Activated naive CD8-positive, alpha-beta T cell treated with anti-CD3 and anti-CD28 coated beads for 36 hours (primary cell): Measurements from ENCODE around the gene FKBP1A. TPM values are rescaled to one million over a fixed set of nuclear protein-coding genes. Genes with fewer than 3 reads are reported as not detected.

ENCODE experiments used
- DNase-seq: peaks from one replicate; pipeline ENCODE4 v3.0.0; 2021
- H3K27ac Mint-ChIP-seq: one replicate; pipeline ENCODE4 v1.8.0; 2022; ENCODE audit warnings: mild to moderate bottlenecking, moderate library complexity, mixed read lengths
- H3K27me3 Mint-ChIP-seq: one replicate; pipeline ENCODE4 v1.8.0; 2022; ENCODE audit warnings: mild to moderate bottlenecking, mixed read lengths
- H3K36me3 Mint-ChIP-seq: one replicate; pipeline ENCODE4 v1.8.0; 2021; ENCODE audit warnings: mild to moderate bottlenecking, mixed read lengths
- H3K4me1 Mint-ChIP-seq: one replicate; pipeline ENCODE4 v1.8.0; 2021; ENCODE audit warnings: mixed read lengths
- H3K4me3 Mint-ChIP-seq: one replicate; pipeline ENCODE4 v1.8.0; 2022; ENCODE audit warnings: mild to moderate bottlenecking, moderate library complexity, mixed read lengths
- H3K9me3 Mint-ChIP-seq: one replicate; pipeline ENCODE4 v1.8.0; 2022; ENCODE audit warnings: mixed read lengths
- total RNA-seq, 2 experiments: library from RNA; stranded (reverse); gene quantifications; one replicate each; pipeline ENCODE4 v1.2.3, GENCODE V29; 2021

The FKBP1A gene
- total RNA-seq, 2 experiments from 2014 or later, result 315 to 324 TPM

DNA sequence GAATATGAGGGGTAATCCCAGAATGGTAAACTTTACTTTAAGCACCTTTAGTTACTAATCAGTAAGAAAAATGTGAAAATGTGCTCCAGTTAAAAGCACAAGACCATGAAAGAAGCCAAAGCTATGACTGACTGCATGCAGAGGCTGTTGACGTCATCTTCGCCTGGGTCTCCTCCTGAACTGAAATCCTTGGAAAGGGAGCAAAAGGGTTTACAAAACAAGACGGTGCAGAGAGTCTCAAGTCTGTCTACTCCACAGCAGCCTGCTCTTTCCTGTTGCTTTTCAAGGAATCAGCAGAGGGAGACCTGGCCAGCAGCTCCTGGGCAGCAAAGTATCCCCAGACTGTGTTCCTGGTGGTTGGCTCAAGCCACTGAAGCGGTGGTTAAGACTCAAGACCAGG, 10.2 kb downstream of the FKBP1A start:
- H3K4me1 Mint-ChIP-seq, result peaks cover 90% of the 10 kb centered on the region
- no peaks in the 10 kb centered on the region for H3K9me3 Mint-ChIP-seq
- no peak overlapping the region for H3K4me3 Mint-ChIP-seq
- H3K27ac Mint-ChIP-seq, result peak overlapping the region; percentile 21
- H3K27me3 Mint-ChIP-seq, result no peaks in the 10 kb centered on the region
- no peak for DNase-seq
- H3K36me3 Mint-ChIP-seq, result peaks cover 34% of the 10 kb centered on the region

DNA sequence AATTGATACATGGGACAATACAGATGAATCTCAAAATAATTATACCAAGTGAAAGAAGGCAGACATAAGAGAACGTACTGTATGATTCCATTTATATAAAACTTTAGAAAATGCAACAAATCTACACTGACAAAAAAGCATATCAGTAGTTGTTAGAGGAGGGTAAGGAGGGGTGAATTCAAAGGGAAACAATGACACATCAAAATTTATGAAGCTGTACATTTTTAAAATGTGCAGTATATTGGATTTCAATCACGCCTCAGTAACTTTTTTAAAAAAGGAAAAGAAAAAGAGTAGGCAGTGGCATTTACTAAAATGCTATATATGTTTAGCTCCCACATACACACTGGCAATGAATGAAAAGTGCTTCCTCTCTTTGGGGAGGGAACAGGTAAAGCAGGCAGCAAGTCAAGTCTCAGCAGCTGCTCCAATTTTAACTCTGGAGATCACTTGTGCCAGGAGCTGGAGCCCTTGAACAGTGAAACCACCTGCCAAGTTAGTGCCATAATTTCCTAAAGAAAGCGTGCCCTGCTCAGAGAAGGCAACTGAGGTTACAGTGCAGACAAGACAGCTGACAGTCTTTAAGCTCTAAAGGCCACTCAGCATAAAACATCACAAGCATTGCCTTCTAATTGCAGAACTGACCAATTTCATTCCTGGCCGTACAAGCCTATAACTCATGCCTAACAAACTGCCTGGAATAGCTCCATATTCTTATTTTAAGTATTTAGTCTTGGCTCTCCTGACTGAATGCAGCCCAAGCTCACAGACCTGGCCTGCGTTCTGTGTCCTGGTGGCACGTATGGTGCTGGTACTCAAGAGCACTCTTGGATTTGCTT, 10.9 kb downstream of the FKBP1A start:
- no peak overlapping the region for H3K27ac Mint-ChIP-seq
- H3K4me3 Mint-ChIP-seq, result no peak overlapping the region

DNA sequence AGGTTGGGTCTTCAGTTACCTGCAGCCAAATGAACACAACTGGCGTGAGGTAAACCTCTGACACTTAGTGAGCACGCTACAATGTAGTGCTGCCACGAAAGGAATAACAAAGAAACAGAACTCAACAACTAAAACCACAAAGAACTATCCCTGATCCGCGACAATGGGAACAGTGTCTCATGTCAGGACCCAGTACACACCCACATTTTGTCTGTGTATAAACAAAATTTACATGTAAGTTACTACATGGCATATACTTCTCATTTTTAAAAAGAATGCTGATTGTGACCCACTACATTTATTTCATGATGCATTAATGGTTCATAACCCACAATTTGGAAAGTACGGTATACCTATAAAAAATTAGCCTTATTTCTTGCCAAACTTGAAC, 14.1 kb downstream of the FKBP1A start:
- Mint-ChIP-seq H3K4me1 (peaks cover 86% of the 10 kb centered on the region), H3K27me3 (no peaks in the 10 kb centered on the region), H3K9me3 (no peaks in the 10 kb centered on the region), H3K36me3 (peaks cover 43% of the 10 kb centered on the region), H3K27ac (no peak overlapping the region), H3K4me3 (no peak overlapping the region)
- DNase-seq, result no peak

More for the DNA sequence above, 10.9 kb downstream of the FKBP1A start:
- Mint-ChIP-seq H3K9me3 (no peaks in the 10 kb centered on the region), H3K36me3 (peaks cover 40% of the 10 kb centered on the region), H3K27me3 (no peaks in the 10 kb centered on the region), H3K4me1 (peaks cover 91% of the 10 kb centered on the region)
- DNase-seq, result no peak

DNA sequence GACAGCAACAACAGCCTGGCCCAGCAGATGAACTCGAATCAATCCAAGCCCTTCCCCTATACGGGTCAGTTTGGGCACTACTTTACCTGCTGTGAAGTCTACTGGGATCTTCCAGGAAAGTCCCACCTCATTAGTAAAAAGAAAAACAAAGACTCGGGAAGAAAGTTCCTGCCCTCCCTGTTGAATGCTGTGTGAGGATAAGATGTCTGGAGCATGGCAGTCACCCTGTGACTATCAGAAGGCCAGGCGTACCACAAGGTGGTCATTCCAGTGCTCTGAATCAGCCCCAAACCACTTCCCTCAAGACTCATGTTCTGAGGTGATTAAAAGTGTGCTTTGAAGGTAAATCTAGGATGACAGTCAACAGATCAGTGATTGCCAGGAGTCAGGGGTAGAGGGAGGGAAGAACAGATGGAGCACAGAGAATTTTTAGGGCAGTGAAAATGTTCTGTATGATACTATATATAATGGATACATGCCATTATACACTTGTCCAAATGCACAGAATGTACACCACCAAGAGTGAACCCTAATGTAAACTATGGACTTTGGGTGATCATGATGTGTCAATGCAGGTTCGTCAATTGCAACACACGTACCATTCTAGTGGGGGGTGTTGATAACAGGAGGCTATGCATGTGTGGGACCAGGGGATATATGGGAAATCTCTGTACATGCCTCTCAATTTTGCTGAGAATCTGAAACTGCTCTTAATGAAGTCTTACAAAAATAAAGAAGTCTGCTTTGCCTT, 14.7 kb downstream of the FKBP1A start:
- Mint-ChIP-seq H3K27ac (peak overlapping the region; percentile 84), H3K4me1 (peaks cover 86% of the 10 kb centered on the region), H3K9me3 (no peaks in the 10 kb centered on the region), H3K27me3 (no peaks in the 10 kb centered on the region), H3K36me3 (peaks cover 47% of the 10 kb centered on the region), H3K4me3 (no peak overlapping the region)
- DNase-seq, result no peak

GRCh38 chr20:1377341-1377871, 15.4 kb downstream of the FKBP1A start:
- no peaks in the 10 kb centered on the region for H3K27me3 Mint-ChIP-seq
- H3K4me3 Mint-ChIP-seq, result no peak overlapping the region
- no peak for DNase-seq
- H3K36me3 Mint-ChIP-seq, result peaks cover 45% of the 10 kb centered on the region
- H3K4me1 Mint-ChIP-seq, result peaks cover 83% of the 10 kb centered on the region
- H3K9me3 Mint-ChIP-seq, result no peaks in the 10 kb centered on the region
- peak overlapping the region; percentile 84 for H3K27ac Mint-ChIP-seq

DNA sequence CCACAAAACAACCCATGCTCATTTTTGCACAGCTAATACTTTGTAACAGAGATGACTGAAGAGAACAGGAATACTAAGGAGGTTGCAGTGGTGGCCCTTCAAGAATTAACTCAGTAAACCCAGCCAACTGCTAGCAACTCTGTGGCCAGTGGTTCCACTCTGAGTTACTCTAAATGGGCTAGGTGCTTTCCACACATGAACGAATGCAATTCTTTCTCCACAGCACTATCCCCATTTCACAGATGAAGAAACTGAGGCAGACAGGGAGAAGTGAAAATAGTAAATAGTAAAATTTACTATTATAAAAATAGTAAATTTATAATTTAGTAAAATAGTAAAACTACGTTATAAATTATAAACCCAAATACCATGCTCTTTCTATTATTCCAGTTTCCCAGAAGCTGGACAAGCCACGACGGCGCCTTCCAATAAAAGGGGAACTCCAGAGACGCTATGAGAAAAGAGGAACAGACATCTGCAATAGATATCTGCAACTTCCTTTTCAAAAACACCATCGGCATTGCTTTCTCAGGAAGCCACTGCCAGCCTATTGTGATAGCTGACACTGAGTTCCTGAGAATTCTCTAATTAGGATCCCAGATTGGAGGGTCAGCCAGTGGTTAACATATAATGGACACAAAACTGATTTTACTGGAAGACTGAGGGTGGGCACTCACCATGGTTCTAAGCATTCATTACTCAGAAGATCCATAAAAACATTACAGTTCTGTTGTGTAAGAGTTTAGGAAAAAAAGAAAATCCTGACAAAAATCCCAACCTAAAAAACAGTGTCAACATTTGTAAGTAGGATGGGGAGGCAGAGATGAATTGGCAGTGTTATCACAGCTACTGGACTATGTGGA, 16.2 kb downstream of the FKBP1A start:
- Mint-ChIP-seq H3K27me3 (no peaks in the 10 kb centered on the region), H3K36me3 (peaks cover 49% of the 10 kb centered on the region), H3K9me3 (no peaks in the 10 kb centered on the region), H3K4me1 (peaks cover 83% of the 10 kb centered on the region), H3K4me3 (no peak overlapping the region), H3K27ac (peak overlapping the region; percentile 84)
- DNase-seq, result no peak

- Mint-ChIP-seq H3K27me3 (no peaks in the 10 kb centered on the region), H3K36me3 (peaks cover 53% of the 10 kb centered on the region), H3K9me3 (no peaks in the 10 kb centered on the region), H3K4me1 (peaks cover 81% of the 10 kb centered on the region), H3K4me3 (no peak overlapping the region), H3K27ac (peak overlapping the region; percentile 17)
- no peak for DNase-seq
These were observed 16.8 kb downstream of the FKBP1A start for GRCh38 chr20:1376007-1376406.

DNA sequence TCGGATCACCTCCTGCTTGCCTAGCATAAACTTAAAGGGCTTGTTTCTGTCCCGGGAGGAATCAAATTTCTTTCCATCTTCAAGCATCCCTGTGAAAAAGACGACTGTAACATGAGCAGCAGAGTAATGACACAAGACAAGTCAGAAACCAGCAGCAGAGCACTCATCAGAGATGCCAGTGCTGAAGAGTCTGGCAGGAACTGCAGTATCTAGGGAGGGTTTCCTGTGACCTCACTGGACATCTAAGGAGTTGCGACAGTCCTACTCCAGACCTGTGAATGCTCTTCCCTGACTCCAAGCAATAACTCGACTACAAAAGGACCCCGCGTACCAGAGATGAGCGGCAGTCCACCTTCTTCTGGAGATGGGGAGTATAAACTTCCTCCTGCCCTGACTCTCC, 17.3 kb downstream of the FKBP1A start:
- H3K4me1 Mint-ChIP-seq, result peaks cover 78% of the 10 kb centered on the region
- no peaks in the 10 kb centered on the region for H3K27me3 Mint-ChIP-seq
- H3K36me3 Mint-ChIP-seq, result peaks cover 53% of the 10 kb centered on the region
- H3K27ac Mint-ChIP-seq, result peak overlapping the region; percentile 9
- H3K4me3 Mint-ChIP-seq, result no peak overlapping the region
- H3K9me3 Mint-ChIP-seq, result no peaks in the 10 kb centered on the region
- no peak for DNase-seq

- Mint-ChIP-seq H3K36me3 (peaks cover 53% of the 10 kb centered on the region), H3K27me3 (no peaks in the 10 kb centered on the region), H3K27ac (no peak overlapping the region), H3K4me3 (no peak overlapping the region), H3K9me3 (no peaks in the 10 kb centered on the region), H3K4me1 (peaks cover 69% of the 10 kb centered on the region)
- DNase-seq, result no peak
These were observed 18.6 kb downstream of the FKBP1A start for GRCh38 chr20:1374246-1374645.

GRCh38 chr20:1373614-1374013, 19.2 kb downstream of the FKBP1A start:
- peaks cover 52% of the 10 kb centered on the region for H3K36me3 Mint-ChIP-seq
- peak overlapping the region; percentile 1 for H3K27ac Mint-ChIP-seq
- H3K4me3 Mint-ChIP-seq, result no peak overlapping the region
- peaks cover 63% of the 10 kb centered on the region for H3K4me1 Mint-ChIP-seq
- H3K9me3 Mint-ChIP-seq, result no peaks in the 10 kb centered on the region
- no peaks in the 10 kb centered on the region for H3K27me3 Mint-ChIP-seq
- no peak for DNase-seq

- no peaks in the 10 kb centered on the region for H3K9me3 Mint-ChIP-seq
- no peak overlapping the region for H3K4me3 Mint-ChIP-seq
- DNase-seq, result no peak
- H3K27ac Mint-ChIP-seq, result no peak overlapping the region
- no peaks in the 10 kb centered on the region for H3K27me3 Mint-ChIP-seq
- peaks cover 56% of the 10 kb centered on the region for H3K36me3 Mint-ChIP-seq
- peaks cover 59% of the 10 kb centered on the region for H3K4me1 Mint-ChIP-seq
These were observed 19.8 kb downstream of the FKBP1A start for GRCh38 chr20:1373036-1373435.

GRCh38 chr20:1371830-1372539, 20.9 kb downstream of the FKBP1A start:
- H3K4me3 Mint-ChIP-seq, result no peak overlapping the region
- H3K9me3 Mint-ChIP-seq, result no peaks in the 10 kb centered on the region
- peaks cover 57% of the 10 kb centered on the region for H3K36me3 Mint-ChIP-seq
- DNase-seq, result no peak
- H3K27me3 Mint-ChIP-seq, result no peaks in the 10 kb centered on the region
- peak overlapping the region; percentile 65 for H3K27ac Mint-ChIP-seq
- peaks cover 52% of the 10 kb centered on the region for H3K4me1 Mint-ChIP-seq

GRCh38 chr20:1371202-1371782, 21.6 kb downstream of the FKBP1A start:
- Mint-ChIP-seq H3K36me3 (peaks cover 57% of the 10 kb centered on the region), H3K4me3 (no peak overlapping the region), H3K27ac (peak overlapping the region; percentile 31), H3K9me3 (no peaks in the 10 kb centered on the region), H3K27me3 (no peaks in the 10 kb centered on the region), H3K4me1 (peaks cover 49% of the 10 kb centered on the region)
- no peak for DNase-seq

GRCh38 chr20:1370548-1371110, 22.2 kb downstream of the FKBP1A start:
- H3K27ac Mint-ChIP-seq, result peak overlapping the region; percentile 31
- H3K27me3 Mint-ChIP-seq, result no peaks in the 10 kb centered on the region
- H3K4me1 Mint-ChIP-seq, result peaks cover 43% of the 10 kb centered on the region
- no peak overlapping the region for H3K4me3 Mint-ChIP-seq
- no peak for DNase-seq
- peaks cover 58% of the 10 kb centered on the region for H3K36me3 Mint-ChIP-seq
- peaks cover 1% of the 10 kb centered on the region for H3K9me3 Mint-ChIP-seq
